DND-41 (cell line): ENCODE measurements around the gene RDH16.

ENCODE experiments used
- CTCF ChIP-seq: IDR thresholded peaks from 2 replicates; pipeline ENCODE4 v1.5.1; 2012; ENCODE audit warnings: borderline replicate concordance, low read length, moderate library complexity, mild to moderate bottlenecking; ENCODE audit not compliant: poor library complexity, severe bottlenecking; ENCODE audit errors: extremely low read depth
- EZH2 ChIP-seq: IDR thresholded peaks from 3 replicates; pipeline ENCODE4 v1.6.1; 2012; ENCODE audit warnings: borderline replicate concordance, low read depth, mild to moderate bottlenecking, moderate library complexity, low read length, inconsistent platforms; ENCODE audit not compliant: severe bottlenecking

GRCh38 chr12:56954958-56955355 lies 2.5 kb downstream of the RDH16 start:
- no peak for TF ChIP-seq EZH2
- TF ChIP-seq CTCF, result no peak
